Lower leg skin (tissue), 3 donors: ENCODE data around the gene GAREM1.

ENCODE experiments used
- POLR2A ChIP-seq, 2 donors: fragments of 450-650 bp; IDR thresholded peaks; one replicate each; pipeline ENCODE4 v1.6.1; 2016 to 2017; ENCODE audit warnings: antibody characterized with exemption in 2 of 2, mild to moderate bottlenecking in 1 of 2, moderate library complexity in 1 of 2
- TF ChIP-seq, protein P1 (sequence below), 3 donors: fragments of 450-650 bp; IDR thresholded peaks; one replicate each; pipeline ENCODE4 v1.5.1; 2016; ENCODE audit warnings: antibody characterized with exemption in 3 of 3, mild to moderate bottlenecking in 3 of 3, moderate library complexity in 2 of 3

DNA sequence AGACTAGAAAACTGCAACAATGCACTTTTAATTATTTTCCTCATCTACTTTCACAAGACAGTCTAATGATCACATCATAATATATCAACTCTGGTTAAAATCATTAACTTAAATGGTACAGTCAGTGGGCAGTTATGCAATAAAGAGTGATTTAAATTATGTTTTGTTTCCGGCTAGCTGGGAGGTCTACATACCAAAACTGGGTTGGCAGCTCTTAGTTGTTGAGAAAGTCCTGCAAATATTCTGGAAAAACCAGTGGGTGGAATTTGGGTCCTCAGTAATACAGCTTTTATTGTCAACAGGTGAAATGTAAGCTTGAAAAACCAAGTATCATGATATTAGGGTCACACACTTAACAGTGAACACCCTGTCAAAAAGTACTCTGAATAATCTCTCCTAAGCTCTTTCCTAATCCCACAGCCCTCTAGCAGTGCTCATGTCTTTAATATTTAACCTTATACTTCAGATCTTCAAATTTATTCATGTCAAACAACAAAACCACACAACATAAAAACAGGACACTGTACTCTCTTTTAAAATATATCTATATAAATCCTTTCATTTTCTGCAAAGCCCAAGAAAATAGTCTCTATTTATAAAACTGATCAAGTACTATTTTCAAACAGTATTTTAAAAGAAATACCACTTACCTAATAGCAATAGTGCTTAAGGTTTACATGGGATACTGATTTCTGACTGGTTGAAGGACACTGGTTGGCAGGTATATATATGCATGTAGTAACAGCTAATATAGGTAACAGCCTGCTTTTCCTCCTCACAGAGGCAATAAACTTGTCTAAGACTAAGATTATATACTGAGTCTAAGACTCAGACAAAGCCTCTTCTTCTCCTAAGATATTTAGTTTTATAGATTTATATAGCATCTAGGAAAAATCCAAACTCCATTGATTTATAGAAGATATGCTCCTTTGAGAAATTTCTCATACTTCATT, 103.8 kb downstream of the GAREM1 start:
- TF ChIP-seq, protein P1, sequence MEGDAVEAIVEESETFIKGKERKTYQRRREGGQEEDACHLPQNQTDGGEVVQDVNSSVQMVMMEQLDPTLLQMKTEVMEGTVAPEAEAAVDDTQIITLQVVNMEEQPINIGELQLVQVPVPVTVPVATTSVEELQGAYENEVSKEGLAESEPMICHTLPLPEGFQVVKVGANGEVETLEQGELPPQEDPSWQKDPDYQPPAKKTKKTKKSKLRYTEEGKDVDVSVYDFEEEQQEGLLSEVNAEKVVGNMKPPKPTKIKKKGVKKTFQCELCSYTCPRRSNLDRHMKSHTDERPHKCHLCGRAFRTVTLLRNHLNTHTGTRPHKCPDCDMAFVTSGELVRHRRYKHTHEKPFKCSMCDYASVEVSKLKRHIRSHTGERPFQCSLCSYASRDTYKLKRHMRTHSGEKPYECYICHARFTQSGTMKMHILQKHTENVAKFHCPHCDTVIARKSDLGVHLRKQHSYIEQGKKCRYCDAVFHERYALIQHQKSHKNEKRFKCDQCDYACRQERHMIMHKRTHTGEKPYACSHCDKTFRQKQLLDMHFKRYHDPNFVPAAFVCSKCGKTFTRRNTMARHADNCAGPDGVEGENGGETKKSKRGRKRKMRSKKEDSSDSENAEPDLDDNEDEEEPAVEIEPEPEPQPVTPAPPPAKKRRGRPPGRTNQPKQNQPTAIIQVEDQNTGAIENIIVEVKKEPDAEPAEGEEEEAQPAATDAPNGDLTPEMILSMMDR (IDR thresholded peaks at IDR 0.05), result no peak
- no peak for TF ChIP-seq POLR2A (IDR thresholded peaks at IDR 0.05)
